ENCODE data around the gene SLC66A2.
A peak's percentile ranks its signal among the peaks of the same experiment; 100 is the strongest.

The SLC66A2 gene

GRCh38 chr18:79921984-79922965 is 29.2 kb downstream of the SLC66A2 start:
- DNase-seq, result no peak

- DNase-seq, result no peak
Observed at GRCh38 chr18:79919089-79919488, 32.4 kb downstream of the SLC66A2 start.

- DNase-seq, result no peak
Observed at GRCh38 chr18:79918615-79919011, 32.8 kb downstream of the SLC66A2 start.

GRCh38 chr18:79917853-79918614 is 33.4 kb downstream of the SLC66A2 start:
- DNase-seq, result no peak

GRCh38 chr18:79917169-79917852 is 34.1 kb downstream of the SLC66A2 start:
- no peak for DNase-seq

- DNase-seq, result no peak
Observed at GRCh38 chr18:79916546-79917168, 34.8 kb downstream of the SLC66A2 start.

- DNase-seq, result no peak
Observed at GRCh38 chr18:79916128-79916494, 35.3 kb downstream of the SLC66A2 start.

- DNase-seq, result no peak
Observed at GRCh38 chr18:79915161-79916127, 36.0 kb downstream of the SLC66A2 start.

- DNase-seq, result no peak
Observed at GRCh38 chr18:79914614-79915160, 36.8 kb downstream of the SLC66A2 start.

GRCh38 chr18:79912994-79913831 is 38.2 kb downstream of the SLC66A2 start:
- DNase-seq, result peak in 1 of 51 donors; percentile 46

GRCh38 chr18:79912409-79912991 is 39.0 kb downstream of the SLC66A2 start:
- peak in 2 of 51 donors; percentile 22 to 68 for DNase-seq

- no peak for DNase-seq
Observed at GRCh38 chr18:79911344-79912270, 39.8 kb downstream of the SLC66A2 start.

- DNase-seq, result no peak
Observed at GRCh38 chr18:79910563-79911343, 40.7 kb downstream of the SLC66A2 start.

GRCh38 chr18:79906706-79907105 is 44.7 kb downstream of the SLC66A2 start:
- no peak for DNase-seq

- no peak for DNase-seq
Observed at GRCh38 chr18:79905993-79906392, 45.5 kb downstream of the SLC66A2 start.

- no peak for DNase-seq
Observed at GRCh38 chr18:79905389-79905911, 46.0 kb downstream of the SLC66A2 start.

All from hypothalamus (tissue), 51 donors.